ENCODE data around the gene GPM6B.

GRCh38 chrX:13721819-13722519 is 94.9 kb downstream of the GPM6B start:
- TF ChIP-seq FOXM1 (IDR thresholded peaks at IDR 0.05; ENCODE audit: borderline replicate concordance) (no peak), BHLHE40 (IDR thresholded peaks at IDR 0.05; ENCODE audit: borderline replicate concordance) (no peak), SP1 (IDR thresholded peaks at IDR 0.05) (no peak), ZNF384 (IDR thresholded peaks at IDR 0.05) (no peak), TARDBP (IDR thresholded peaks at IDR 0.05) (no peak)
